Mucosa of rectum (tissue), 2 donors: ENCODE results near the gene DCAF5.
"Not testable (repeated sequence)": the region's sequence is repeated elsewhere in the genome, so short reads cannot be mapped to it uniquely, and the experiment has no call there.

Source experiments
- H3K27ac ChIP-seq, 2 donors: one replicate each; pipeline ENCODE4 v1.7.0; 2013; ENCODE audit warnings: inconsistent platforms in 2 of 2, low read depth in 2 of 2, low read length in 2 of 2
- H3K27me3 ChIP-seq, 2 donors: one replicate each; pipeline ENCODE4 v1.7.0; 2013; ENCODE audit warnings: low read length in 2 of 2; ENCODE audit not compliant: control insufficient read depth in 2 of 2, insufficient read depth in 2 of 2
- H3K36me3 ChIP-seq, 2 donors: one replicate each; pipeline ENCODE4 v1.7.0; 2013; ENCODE audit warnings: low read length in 2 of 2; ENCODE audit not compliant: control insufficient read depth in 2 of 2, insufficient read depth in 2 of 2
- H3K4me1 ChIP-seq, 2 donors: one replicate each; pipeline ENCODE4 v1.7.0; 2013; ENCODE audit warnings: low read length in 2 of 2, mild to moderate bottlenecking in 1 of 2; ENCODE audit not compliant: control insufficient read depth in 2 of 2, insufficient read depth in 2 of 2
- H3K4me3 ChIP-seq, 2 donors: one replicate each; pipeline ENCODE4 v1.7.0; 2013; ENCODE audit warnings: low read length in 2 of 2
- H3K9ac ChIP-seq, 2 donors: one replicate each; pipeline ENCODE4 v1.7.0; 2013; ENCODE audit warnings: low read length in 2 of 2, low read depth in 1 of 2, mild to moderate bottlenecking in 1 of 2
- H3K9me3 ChIP-seq, 2 donors: one replicate each; pipeline ENCODE4 v1.7.0; 2013; ENCODE audit warnings: low read length in 2 of 2; ENCODE audit not compliant: control insufficient read depth in 2 of 2
- donor health status: healthy.
- donor health status: Normal muscosa, but diverticular disease.

DCAF5 gene

DNA sequence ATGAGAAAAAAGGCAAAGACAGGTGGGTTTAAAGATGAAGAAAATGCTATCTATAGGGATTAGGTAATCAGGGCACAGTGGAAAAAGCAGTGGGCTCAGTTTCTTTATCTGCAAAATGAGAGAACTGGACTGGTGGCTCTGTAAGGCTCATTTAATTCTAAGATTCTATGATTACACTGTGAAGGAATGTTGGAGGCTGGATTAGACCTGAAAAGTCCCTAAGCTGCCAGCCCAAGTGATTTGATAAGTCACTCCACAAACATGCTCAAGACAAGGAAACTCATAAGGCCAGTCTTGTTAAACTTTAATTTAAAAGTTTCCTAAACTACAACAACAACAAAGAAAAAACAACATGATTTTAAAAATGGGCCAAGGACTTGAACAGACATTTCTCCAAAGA, 75.1 kb downstream of the DCAF5 start:
- Histone ChIP-seq H3K4me3 (no peak overlapping the region), H3K27me3 (no peaks in the 10 kb centered on the region), H3K36me3 (peaks cover 14 to 18% of the 10 kb centered on the region in 2 donors), H3K9me3 (no peaks in the 10 kb centered on the region), H3K27ac (no peak overlapping the region), H3K9ac (no peak overlapping the region), H3K4me1 (peaks cover 0 to 4% of the 10 kb centered on the region in 2 donors)

DNA sequence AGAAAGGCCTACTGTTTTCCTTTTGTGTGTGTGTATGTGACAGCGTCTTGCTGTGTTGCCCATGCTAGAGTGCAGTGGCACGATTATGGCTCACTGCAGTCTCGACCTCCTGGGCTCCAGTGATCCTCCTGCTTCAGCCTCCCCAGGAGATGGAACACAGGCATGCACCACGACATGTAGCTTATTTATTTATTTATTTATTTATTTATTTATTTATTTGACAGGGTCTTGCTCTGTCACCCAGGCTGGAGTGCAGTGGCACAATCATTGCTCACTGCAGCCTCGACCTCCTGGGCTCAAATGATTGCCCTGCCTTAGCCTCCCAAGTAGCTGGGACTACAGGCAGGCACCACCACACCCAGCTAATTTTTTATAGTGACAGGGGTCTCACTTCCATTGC, 75.7 kb downstream of the DCAF5 start:
- H3K36me3 ChIP-seq = peaks cover 12 to 20% of the 10 kb centered on the region in 2 donors
- H3K9me3 ChIP-seq, H3K4me1 ChIP-seq, H3K27me3 ChIP-seq, H3K27ac ChIP-seq, H3K4me3 ChIP-seq, H3K9ac ChIP-seq: not testable (repeated sequence)

DNA sequence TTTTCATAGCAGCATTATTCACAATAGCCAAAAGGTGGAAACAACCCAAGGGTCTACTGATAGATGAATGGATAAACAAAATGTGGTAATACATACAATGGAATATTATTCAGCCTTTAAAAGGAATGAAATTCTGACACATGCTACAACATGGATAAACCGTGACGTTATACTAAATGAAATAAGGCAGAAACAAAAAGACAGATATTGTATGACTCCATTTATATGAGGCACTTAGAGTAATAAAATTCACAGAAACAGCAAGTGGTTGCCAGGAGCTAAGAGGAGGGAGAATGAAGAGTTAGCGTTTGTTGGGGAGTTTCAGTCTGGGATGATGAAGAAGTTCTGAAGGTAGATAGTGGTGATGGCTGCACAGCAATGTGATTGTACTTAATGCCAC, 76.6 kb downstream of the DCAF5 start:
- peaks cover 12 to 16% of the 10 kb centered on the region in 2 donors for H3K36me3 ChIP-seq

DNA sequence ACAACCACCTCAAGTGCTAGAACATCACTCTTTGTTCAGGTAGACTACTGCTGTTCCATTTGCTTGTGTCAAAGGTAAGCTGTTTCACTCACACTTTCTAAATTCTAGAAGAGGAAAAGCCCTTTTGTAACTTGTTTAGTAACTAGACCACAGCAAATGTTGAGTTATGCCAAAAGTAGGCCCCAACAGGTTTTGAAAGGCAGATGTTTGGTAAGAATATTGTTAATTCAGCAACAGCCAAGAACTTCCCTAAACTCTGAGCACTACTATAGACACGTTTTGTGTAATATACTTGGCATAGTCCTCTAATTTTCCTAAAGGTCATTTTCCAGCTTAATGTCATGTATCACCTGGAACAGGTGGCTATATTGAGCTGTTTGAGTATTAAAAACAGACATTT, 79.0 kb downstream of the DCAF5 start:
- H3K9ac ChIP-seq = no peak overlapping the region
- peaks cover 15 to 26% of the 10 kb centered on the region in 2 donors for H3K36me3 ChIP-seq
- no peak overlapping the region for H3K4me3 ChIP-seq
- no peaks in the 10 kb centered on the region for H3K4me1 ChIP-seq
- no peaks in the 10 kb centered on the region for H3K27me3 ChIP-seq
- H3K9me3 ChIP-seq = no peaks in the 10 kb centered on the region
- no peak overlapping the region for H3K27ac ChIP-seq

More for the DNA sequence above, 76.6 kb downstream of the DCAF5 start:
- H3K9ac ChIP-seq = no peak overlapping the region
- H3K27me3 ChIP-seq = no peaks in the 10 kb centered on the region
- H3K9me3 ChIP-seq = no peaks in the 10 kb centered on the region
- no peak overlapping the region for H3K27ac ChIP-seq
- H3K4me1 ChIP-seq = peaks cover 0 to 4% of the 10 kb centered on the region in 2 donors
- H3K4me3 ChIP-seq = no peak overlapping the region

DNA sequence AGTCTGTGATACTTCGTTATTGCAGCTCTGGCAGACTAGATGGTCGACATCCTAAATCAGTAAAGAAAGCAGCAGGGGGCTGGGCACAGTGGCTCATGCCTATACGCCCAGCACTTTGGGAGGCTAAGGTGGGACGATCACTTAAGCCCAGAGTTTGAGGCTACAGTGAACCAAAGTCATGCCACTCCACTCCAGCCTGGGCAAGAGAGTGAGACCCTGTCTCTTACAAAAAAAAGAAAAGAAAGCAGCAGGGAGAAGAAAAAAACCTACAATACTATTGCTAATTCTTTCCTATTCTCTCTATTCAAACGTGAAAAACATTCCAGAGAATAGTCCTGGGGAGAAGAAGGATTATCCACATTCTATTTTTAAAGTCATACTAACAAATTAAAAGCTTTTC, 79.5 kb downstream of the DCAF5 start:
- H3K27ac ChIP-seq = no peak overlapping the region
- H3K9me3 ChIP-seq = no peaks in the 10 kb centered on the region
- H3K4me1 ChIP-seq = no peaks in the 10 kb centered on the region
- H3K36me3 ChIP-seq = peaks cover 18 to 26% of the 10 kb centered on the region in 2 donors
- H3K4me3 ChIP-seq = no peak overlapping the region
- H3K9ac ChIP-seq = no peak overlapping the region
- no peaks in the 10 kb centered on the region for H3K27me3 ChIP-seq

DNA sequence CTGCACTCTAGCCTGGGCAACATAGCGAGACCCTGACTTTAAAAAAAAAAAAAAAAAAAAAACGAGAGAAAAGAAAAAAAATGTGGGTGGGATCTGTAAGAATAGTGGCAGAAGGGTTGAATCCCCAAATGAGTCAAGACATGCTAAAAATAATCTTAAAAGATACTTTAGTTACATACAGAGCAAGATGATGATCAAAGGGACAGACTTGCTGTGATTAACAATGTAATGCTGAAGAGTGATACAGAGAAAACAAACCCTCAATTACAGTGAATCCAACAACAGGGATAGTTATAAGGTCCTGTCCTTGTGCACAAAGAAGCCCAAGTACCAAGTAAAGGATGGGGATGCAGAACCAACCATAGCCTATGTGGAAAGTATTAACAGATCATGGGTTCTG, 80.3 kb downstream of the DCAF5 start:
- Histone ChIP-seq H3K4me1 (no peaks in the 10 kb centered on the region), H3K27me3 (no peaks in the 10 kb centered on the region), H3K36me3 (peaks cover 18 to 26% of the 10 kb centered on the region in 2 donors), H3K9ac (no peak overlapping the region), H3K4me3 (no peak overlapping the region), H3K27ac (no peak overlapping the region), H3K9me3 (no peaks in the 10 kb centered on the region)

DNA sequence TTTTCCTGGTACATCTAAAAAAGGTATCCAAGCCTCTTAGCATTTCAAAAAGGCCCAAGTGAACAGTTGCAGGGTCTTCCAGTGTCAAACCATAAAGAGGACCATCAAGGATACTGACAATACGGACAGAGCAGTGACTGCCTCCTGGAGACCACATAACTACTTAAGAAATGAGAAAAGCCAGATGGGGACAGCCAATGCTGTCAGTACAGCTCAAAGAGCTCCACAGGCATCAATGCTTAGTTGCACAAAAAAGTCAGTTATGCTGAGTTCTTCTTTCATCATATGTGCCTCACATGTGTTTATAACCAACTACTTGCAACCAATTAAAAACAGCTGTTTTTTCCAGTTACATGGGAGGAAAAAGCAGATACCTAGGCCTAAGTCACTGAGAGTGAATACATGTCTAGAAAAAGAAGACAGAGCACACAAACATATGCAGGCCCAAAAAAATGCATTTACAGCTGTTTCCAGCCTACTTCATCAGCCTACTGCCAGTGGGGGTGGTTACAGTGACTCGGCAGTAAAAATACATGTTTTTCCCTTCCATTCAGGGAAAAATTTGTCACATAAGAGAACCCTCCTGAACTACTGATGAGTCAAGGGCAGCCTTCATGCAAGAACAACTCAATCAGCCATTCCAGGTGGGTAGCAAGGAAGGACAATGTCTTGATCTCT, 84.0 kb downstream of the DCAF5 start:
- no peak overlapping the region for H3K27ac ChIP-seq
- no peaks in the 10 kb centered on the region for H3K27me3 ChIP-seq
- no peak overlapping the region for H3K9ac ChIP-seq
- peaks cover 11 to 18% of the 10 kb centered on the region in 2 donors for H3K36me3 ChIP-seq
- H3K4me3 ChIP-seq = no peak overlapping the region
- no peaks in the 10 kb centered on the region for H3K9me3 ChIP-seq
- H3K4me1 ChIP-seq = no peaks in the 10 kb centered on the region

DNA sequence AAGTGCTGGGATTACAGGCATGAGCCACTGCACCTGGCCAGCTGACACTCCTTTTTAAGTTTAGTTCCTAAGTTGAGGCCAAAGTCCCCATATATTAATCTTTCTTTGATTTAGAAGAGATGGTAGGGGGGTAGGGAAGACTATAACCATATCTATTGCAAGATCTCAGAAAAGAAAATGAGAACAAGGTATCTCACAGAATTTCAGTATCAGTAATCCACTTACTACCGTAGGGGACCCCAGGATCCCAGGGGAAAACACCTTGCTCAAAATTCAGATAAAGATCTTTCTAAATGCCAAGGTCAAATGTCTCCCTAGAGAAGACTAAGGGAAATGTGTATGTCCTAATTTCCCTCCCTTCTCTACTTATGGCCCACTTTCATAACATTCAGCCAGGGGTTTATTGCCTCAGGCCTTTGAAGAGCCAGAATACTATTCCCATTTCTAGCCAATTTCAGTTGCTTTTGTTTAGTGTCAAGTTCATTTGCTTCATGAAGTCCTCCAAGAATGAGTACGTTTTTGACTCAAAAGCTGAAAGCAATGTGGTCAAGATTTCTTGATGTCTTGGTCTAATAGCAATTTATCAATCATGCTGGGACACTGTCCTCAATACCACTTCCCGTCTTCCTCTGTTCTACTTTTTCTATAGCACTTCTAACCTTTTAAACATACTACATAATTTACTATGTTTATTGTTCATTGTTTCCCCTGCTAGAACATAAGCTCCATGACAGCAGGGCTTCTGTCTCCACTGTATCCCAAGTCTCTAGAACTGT, 86.3 kb downstream of the DCAF5 start:
- no peaks in the 10 kb centered on the region for H3K9me3 ChIP-seq
- H3K9ac ChIP-seq = no peak overlapping the region
- no peaks in the 10 kb centered on the region for H3K27me3 ChIP-seq
- no peak overlapping the region for H3K4me3 ChIP-seq
- peaks cover 17 to 25% of the 10 kb centered on the region in 2 donors for H3K36me3 ChIP-seq
- H3K27ac ChIP-seq = no peak overlapping the region
- no peaks in the 10 kb centered on the region for H3K4me1 ChIP-seq

DNA sequence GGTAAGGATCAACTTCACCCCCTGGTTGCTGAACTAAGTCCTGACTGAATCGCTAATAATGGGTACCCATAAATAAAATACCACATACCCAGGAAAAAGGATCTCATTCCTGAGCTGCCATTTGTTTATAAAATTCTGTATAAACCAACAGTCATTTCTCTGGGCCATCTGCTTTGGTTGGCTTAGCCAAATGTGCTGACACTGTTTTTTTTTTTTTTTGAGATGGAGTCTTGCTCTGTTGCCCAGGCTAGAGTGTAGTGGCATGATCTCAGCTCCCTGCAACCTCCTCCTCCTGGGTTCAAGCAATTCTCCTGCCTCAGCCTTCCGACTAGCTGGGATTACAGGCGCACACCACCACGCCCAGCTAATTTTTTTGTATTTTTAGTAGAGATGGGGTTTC, 87.0 kb downstream of the DCAF5 start:
- H3K4me3 ChIP-seq = not testable (repeated sequence)
- peaks cover 24 to 29% of the 10 kb centered on the region in 2 donors for H3K36me3 ChIP-seq

DNA sequence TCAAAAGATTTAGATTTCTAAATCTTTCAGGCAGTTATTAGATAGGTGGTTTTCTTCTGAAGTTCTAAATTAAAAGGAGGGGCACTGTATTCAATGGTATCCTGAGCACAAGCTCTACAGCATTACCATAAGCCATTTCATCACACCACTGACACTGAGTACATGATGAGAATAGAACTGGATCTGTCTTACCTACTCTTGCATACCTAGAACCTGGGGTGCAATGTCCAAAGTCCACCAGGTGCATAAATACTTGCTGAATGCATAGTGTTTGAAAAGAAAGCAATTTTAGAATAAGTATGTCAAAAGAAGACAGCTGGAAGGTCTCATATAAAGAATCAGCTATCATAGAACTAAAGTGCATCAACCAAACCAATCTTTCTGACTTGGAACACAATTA, 88.3 kb downstream of the DCAF5 start:
- no peaks in the 10 kb centered on the region for H3K9me3 ChIP-seq
- no peak overlapping the region for H3K4me3 ChIP-seq
- no peaks in the 10 kb centered on the region for H3K4me1 ChIP-seq
- H3K27ac ChIP-seq = no peak overlapping the region
- H3K27me3 ChIP-seq = no peaks in the 10 kb centered on the region
- peaks cover 23 to 24% of the 10 kb centered on the region in 2 donors for H3K36me3 ChIP-seq
- no peak overlapping the region for H3K9ac ChIP-seq

More for the DNA sequence above, 87.0 kb downstream of the DCAF5 start:
- H3K9ac ChIP-seq, H3K27ac ChIP-seq, H3K9me3 ChIP-seq, H3K4me1 ChIP-seq, H3K27me3 ChIP-seq: not testable (repeated sequence)
